Activated CD4-positive, CD25-positive, alpha-beta regulatory T cell treated with anti-CD3 and anti-CD28 coated beads, Interleukin-2, amount 50 U/mL, for 72 hours (primary cell): ENCODE measurements around the gene MRPL23.
"Not testable (repeated sequence)": the region's sequence is repeated elsewhere in the genome, so short reads cannot be mapped to it uniquely, and the experiment has no call there.

Experiments
- DNase-seq: peaks from one replicate; pipeline ENCODE4 v3.0.0; 2021

Gene MRPL23

GRCh38 chr11:1934335-1935155, 12.6 kb upstream of the MRPL23 start:
- peak; percentile 23 for DNase-seq

GRCh38 chr11:1935156-1936071, 11.7 kb upstream of the MRPL23 start:
- peak; percentile 28 for DNase-seq

- DNase-seq = peak; percentile 22
These were observed 10.9 kb upstream of the MRPL23 start for GRCh38 chr11:1936072-1936780.

- peak; percentile 28 for DNase-seq
These were observed 10.1 kb upstream of the MRPL23 start for GRCh38 chr11:1936781-1937615.

DNA sequence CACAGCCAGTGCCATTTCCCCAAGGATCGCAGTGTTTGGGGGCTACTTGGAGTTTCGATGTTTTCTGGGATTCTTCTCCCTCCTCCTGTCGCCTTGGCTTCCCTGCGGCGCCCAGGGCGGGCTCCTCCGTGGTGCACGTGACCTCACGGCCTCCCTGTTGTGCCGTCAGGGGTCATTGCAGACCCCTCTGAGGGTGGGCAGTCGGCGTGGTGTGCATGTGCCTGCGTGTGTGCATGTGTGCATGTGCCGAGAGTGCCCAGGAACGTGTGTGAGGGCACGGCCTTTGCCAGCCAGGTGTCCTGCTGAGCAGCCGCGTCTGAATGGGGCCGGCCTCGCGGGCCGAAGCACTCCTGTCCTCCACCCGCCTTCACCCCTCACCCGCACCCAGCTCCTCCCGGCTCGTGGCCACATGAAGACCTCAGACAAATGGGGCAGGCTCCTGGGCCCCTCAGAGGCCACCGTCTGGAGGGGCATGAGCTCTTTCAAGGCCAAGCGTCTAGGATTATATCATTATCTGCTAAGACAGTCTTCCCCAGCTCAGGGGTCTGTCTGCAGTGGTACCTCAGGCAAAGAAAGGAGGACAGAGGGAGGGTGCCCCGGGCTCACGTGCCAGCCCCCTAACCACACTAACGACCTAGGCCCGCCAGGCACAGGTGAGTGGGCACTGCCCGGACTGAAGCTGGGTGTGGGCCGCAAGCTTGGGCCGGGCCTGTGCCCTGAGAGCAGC, 9.4 kb upstream of the MRPL23 start:
- peak; percentile 20 for DNase-seq

DNA sequence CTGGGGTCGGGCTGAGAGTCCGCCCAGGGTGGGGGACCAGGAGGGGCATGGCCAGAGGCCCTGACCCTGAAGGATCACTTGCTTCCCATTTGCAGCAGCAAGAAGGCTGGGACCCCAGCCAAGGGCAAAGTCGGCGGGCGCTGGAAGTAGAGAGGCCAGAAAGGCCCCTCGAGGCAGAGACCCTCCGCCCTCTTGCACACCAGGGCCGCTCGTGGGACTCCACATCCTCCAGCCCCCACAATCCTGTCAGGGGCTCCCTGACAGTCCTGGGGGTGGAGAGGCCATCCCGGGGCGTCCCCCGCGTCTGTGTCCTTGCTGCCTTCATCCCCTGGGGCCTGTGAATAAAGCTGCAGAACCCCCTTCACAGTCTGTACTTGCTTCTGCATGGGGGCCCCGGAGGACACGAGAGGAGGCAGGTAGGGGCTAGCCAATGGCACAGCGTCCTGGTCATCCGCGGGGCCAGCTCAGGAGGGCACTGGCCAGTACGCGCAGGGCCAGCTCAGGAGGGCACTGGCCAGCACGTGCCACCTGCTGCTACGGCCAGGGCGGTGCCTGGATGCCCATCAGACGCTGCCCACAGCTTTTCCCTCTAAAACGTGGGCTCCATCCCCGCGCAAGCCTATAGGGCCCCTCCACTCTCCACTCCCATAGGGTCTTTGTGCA, 8.7 kb upstream of the MRPL23 start:
- peak; percentile 27 for DNase-seq

DNA sequence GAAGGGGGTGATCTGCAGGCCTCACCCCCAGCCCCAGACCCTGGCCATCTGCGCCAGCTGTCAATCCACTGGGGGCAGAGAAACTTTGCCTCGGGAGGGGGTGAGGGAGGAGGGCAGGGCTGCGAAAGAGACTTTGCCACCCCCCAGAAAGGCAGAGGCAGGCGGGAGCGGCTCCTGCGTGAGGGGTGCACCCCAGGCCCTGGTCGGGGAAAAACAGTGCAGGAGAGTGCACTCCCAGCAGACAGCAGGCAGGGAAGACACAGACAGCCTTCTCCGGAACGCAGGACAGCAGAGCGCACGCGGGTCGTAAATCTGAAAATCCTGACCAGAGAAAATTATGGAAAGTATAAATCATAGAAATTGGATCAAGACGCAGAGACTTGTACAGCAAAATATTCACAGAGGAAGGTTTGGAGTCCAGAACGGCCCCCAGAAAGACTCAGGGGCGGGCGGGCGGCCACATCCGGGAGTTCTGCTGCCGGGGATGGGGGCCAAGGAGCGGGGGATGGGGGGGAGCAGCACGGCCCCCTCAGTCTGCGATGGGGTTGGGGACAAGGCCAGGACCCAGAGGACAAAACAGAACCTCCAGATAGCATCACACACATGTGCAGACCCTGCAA, 8.0 kb upstream of the MRPL23 start:
- peak; percentile 24 for DNase-seq

DNA sequence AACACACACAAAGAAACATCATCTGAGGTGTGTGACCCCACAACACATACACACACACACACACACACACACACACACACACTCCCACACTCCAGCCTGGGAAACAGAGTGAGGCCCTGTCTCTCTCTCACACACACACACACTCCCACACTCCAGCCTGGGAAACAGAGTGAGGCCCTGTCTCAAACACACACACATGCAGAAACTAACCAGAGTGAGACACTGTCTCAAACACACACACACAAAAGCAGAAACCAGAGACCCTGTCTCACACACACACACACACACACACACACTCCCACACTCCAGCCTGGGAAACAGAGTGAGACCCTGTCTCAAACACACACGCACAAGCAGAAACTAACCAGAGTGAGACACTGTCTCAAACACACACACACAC, 7.3 kb upstream of the MRPL23 start:
- DNase-seq = not testable (repeated sequence)

GRCh38 chr11:1942558-1943260, 4.4 kb upstream of the MRPL23 start:
- DNase-seq = peak; percentile 17

DNA sequence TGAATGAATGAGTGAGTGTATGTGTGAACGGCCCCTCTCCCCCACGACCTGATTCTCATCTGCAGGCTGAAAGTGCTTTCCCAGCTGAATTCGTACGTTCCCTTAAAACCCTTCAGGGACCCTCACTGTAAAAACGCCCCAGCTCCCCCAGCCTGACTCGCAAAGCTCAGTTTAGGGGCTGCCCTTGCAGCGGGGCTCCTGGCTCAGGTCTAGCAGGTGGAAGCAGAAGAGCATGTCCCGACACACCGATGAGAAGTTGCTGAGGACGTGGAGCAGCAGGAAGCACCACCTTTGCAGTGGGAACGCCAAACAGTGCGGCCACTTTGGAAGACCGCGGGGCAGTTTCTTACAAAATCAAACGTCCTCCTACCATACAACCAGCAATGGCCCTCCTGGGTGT, 3.6 kb upstream of the MRPL23 start:
- peak; percentile 15 for DNase-seq

DNA sequence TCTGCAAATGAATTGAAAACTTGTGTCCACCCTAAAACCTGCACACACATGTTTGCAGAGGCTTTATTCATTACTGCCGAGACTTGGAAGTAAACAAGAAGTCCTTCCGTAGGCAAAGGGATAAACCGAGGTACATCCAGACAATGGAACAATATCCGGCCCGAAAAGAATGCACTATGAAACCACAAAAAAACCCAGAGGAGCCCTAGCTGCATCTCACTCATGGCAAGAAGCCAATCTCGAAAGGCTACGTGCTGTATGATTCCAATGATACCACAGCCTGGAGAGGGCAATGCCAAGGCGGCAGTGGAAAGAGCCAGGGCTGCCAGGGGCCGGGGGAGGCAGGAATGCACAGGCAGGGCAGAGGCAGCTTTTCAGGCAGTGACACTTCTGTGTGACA, 3.2 kb upstream of the MRPL23 start:
- DNase-seq = peak; percentile 13

DNA sequence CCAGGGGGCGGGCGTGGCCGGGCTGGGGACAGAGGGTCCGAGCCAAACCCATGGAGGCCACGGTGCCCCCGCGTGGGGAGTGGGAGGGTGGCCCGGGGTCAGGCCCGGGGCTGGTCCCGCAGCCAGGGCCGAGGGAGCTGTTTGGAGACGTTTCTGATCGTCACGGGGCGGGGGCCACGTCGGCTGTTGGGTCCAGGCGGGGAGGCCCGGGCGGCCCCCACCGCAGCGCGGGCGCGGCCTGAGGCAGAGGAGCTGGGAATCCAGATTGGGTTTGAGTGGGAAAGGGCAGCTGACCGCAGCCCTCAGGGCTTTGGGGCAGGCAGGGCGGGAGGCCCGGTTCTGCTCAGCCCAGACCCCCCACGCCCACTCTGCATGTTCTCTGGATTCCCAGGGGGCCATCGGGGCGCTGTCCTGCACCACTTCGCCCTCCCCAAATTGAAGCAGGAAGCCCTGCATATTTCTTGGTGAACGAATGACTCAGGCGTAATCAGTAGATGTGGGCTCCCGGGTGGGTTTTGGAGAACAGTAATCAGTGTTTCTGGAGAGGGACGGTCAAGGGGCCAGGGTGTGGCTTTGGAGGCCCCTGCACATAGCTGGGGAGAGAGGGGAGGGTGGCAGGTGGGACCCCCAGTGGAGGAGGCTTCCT, 583 bp downstream of the MRPL23 start:
- DNase-seq = no peak

DNA sequence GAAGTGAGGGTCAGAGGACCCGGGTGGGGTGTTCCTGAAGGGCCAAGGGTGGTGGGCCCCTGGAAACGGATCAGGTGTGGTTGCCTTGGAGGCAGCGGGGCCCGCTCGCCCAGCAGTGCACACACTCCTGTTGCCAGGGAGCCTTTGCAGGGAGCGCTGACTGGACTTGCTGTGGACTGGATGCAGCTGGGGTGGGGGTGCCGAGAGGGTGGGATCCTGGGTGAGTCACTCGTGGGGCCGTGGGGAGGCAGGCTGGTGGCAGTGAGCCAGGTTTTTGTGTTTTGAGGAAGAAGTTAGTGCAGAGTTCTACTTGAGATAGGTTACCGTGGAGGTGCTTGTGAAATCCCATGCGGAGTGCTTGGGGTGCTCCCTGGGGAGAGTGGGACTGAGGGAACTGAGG, 1.3 kb downstream of the MRPL23 start:
- no peak for DNase-seq

- no peak for DNase-seq
These were observed 2.2 kb downstream of the MRPL23 start for GRCh38 chr11:1949302-1949701.

DNA sequence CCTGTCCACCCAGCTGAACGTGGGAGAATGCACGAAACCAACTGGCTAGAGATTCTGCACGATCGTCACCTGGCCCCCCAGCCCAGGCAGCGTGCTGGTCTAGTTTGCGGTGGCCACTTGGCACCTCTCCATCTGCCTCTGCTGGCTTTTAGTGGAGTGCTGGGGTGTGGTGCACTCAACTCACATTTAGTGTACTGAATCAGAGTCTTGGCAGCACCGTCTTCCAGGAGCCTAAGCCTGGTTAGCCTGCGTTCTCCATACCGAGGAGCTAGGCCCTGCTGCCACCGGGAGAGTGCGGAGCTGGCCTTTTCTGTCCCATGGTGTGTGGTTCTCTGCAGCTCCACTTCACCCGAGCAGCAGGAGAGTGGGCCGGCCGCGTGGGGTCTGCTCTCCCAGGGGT, 2.8 kb downstream of the MRPL23 start:
- DNase-seq = no peak

DNA sequence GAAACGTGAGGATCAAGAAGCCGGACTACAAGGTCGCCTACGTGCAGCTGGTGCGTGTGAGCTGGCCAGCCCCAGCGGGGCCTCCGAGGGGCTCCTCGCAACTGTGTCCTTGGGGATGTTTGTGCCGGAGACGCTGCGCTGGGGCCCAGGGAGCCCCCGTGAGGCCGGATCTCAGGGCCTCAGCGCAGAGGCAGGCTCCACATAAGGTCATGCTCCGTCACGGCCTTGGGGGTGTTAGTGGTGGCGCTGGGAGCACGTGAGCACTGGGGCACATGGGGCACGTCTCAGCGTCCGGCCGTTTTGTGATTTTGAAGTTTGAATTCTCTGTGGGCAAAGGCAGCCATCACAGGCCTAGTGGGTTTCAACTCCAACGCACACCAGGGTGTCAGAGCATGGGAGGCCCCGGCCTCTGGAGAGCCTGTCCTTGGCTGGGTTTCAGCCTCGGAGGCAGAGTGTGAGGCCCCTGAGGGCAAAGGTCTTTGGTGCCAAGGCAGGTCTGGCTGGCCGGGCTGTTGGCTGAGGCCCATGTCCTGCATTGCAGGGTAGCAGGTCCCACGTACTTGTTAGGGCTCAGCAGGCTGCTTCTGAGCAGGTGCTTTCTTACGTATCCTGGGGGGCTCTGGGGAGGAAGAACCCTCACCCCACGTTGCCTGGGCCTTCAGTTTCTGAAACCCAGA, 5.8 kb downstream of the MRPL23 start:
- no peak for DNase-seq

DNA sequence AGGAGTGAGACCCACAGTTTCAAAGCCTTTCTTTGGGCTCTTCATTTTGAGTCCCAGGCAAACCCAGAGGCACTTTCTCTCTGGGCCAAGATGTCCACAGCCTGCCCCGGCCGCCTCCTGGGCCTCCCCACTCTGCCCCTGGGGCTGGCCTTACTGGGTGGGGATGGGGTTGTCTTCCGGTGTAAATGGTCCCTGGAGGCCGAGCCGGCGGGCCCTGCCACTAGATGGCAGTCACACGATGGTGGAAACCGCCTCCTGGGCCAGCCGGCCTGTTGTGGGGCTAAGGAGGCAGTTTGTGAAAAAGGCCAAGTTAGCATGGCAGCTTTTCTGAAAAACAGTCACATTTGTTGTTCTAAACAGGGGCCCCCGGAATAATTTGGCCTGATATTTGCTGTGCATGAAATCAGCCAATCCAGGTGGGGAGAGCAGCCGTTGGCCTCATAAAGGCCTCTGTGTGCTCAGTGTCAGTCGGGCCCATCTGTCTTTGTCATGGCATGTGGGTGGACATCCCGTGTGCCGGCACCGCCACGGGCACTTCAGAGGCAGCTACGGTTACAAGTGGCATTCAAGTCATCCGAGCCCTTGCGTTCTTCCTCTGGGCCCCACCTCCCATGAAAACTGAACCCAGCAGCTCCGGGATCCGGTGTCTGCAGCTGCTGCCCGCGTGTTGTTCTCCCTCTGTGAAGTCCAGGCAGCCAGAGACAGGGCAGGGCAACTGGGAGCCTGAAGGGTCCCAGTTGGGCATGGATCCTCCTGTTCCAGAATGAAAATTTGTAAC, 6.5 kb downstream of the MRPL23 start:
- no peak for DNase-seq

DNA sequence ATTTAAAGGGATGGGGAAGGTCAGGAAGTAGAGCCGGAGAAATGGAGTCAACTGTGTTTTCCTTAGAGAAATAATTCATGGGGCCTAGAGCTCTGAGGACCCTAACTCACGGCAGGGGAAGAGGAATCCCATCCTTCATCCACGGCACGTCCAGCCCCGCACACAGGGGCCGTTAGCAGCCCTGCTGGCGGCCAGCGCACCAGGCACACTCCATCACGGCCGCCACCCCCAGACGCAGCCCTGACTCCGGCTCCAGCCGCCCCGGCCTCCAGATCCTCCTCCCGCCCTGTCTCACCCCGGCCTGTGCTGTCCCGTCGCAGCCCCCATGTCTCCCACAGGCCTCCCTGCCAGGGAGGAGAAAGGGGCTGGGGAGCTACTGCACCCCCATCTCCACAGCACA, 11.2 kb downstream of the MRPL23 start:
- DNase-seq = no peak
